ENCODE data around the gene MAT1A. TPM values are rescaled to one million over a fixed set of nuclear protein-coding genes. Genes with fewer than 3 reads are reported as not detected.

Gene MAT1A
- total RNA-seq, 1 donor from 2014 or later = not detected

- no peaks in the 10 kb centered on the region for H3K9me3 Mint-ChIP-seq
- intact Hi-C loops (cut with micrococcal nuclease) = no loop called here
- H3K27me3 Mint-ChIP-seq (ENCODE audit: insufficient read depth) = peaks cover 1% of the 10 kb centered on the region
- H3K4me1 Mint-ChIP-seq (ENCODE audit: low read depth) = no peaks in the 10 kb centered on the region
- H3K36me3 Mint-ChIP-seq (ENCODE audit: low read depth) = no peaks in the 10 kb centered on the region
- no peak overlapping the region for H3K4me3 Mint-ChIP-seq
- DNase-seq (ENCODE audit: low spot score) = no peak
- no peak overlapping the region for H3K27ac Mint-ChIP-seq
Measured at GRCh38 chr10:80279146-80279545, 10.3 kb downstream of the MAT1A start.

DNA sequence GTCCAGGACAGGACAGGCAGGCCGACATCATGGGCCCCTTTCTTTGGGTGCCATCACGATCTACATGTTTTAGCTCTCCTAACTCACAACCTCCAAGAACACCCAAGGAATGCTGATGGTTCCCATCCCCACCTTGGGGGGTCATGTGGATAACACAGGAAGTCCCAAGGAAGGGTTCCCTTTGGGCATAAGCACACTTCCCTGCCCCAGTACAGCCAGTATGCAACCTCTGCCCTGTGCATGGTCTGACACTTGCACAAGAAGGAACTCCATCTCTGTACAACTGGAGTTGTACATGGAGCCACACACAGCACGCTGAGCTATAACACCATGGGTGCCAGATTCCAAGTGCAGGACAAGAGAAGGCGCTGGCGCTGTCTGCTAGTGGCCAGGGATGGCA, 11.0 kb downstream of the MAT1A start:
- Mint-ChIP-seq H3K27me3 (ENCODE audit: insufficient read depth) (peaks cover 1% of the 10 kb centered on the region), H3K27ac (no peak overlapping the region), H3K36me3 (ENCODE audit: low read depth) (no peaks in the 10 kb centered on the region), H3K9me3 (no peaks in the 10 kb centered on the region), H3K4me3 (no peak overlapping the region), H3K4me1 (ENCODE audit: low read depth) (no peaks in the 10 kb centered on the region)
- no peak for DNase-seq (ENCODE audit: low spot score)
- intact Hi-C loops (cut with micrococcal nuclease) = no loop called here

- no peaks in the 10 kb centered on the region for H3K4me1 Mint-ChIP-seq (ENCODE audit: low read depth)
- intact Hi-C loops (cut with micrococcal nuclease) = no loop called here
- H3K27me3 Mint-ChIP-seq (ENCODE audit: insufficient read depth) = peaks cover 1% of the 10 kb centered on the region
- no peaks in the 10 kb centered on the region for H3K36me3 Mint-ChIP-seq (ENCODE audit: low read depth)
- no peak for DNase-seq (ENCODE audit: low spot score)
- no peak overlapping the region for H3K4me3 Mint-ChIP-seq
- no peak overlapping the region for H3K27ac Mint-ChIP-seq
- no peaks in the 10 kb centered on the region for H3K9me3 Mint-ChIP-seq
Measured at GRCh38 chr10:80277567-80278250, 11.7 kb downstream of the MAT1A start.

GRCh38 chr10:80277016-80277415, 12.4 kb downstream of the MAT1A start:
- DNase-seq (ENCODE audit: low spot score) = no peak
- H3K36me3 Mint-ChIP-seq (ENCODE audit: low read depth) = no peaks in the 10 kb centered on the region
- H3K4me1 Mint-ChIP-seq (ENCODE audit: low read depth) = no peaks in the 10 kb centered on the region
- intact Hi-C loops (cut with micrococcal nuclease) = no loop called here
- H3K9me3 Mint-ChIP-seq = no peaks in the 10 kb centered on the region
- peaks cover 1% of the 10 kb centered on the region for H3K27me3 Mint-ChIP-seq (ENCODE audit: insufficient read depth)
- no peak overlapping the region for H3K4me3 Mint-ChIP-seq
- H3K27ac Mint-ChIP-seq = no peak overlapping the region

DNA sequence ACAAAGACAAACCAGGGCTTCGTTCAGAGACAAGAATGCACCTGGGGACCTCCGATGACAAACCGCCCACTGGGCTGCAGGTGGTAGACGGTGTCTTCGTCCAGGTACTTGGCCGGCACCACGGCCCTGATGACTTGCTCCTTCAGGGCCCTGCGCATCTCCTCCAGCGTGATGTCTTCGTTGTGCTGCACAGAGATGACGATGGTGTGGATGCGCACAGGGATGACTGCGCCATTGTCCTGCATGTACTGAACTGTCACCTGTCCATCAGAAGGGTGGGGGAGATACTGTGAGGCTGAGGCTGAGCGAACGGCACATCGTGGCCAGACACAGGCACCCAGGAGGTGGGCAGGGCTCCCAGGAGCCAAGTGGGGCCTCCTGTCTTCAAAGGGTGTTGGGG, 13.1 kb downstream of the MAT1A start:
- intact Hi-C loops (cut with micrococcal nuclease) = no loop called here
- Mint-ChIP-seq H3K27ac (no peak overlapping the region), H3K9me3 (no peaks in the 10 kb centered on the region), H3K36me3 (ENCODE audit: low read depth) (no peaks in the 10 kb centered on the region), H3K4me1 (ENCODE audit: low read depth) (no peaks in the 10 kb centered on the region), H3K27me3 (ENCODE audit: insufficient read depth) (peaks cover 1% of the 10 kb centered on the region), H3K4me3 (no peak overlapping the region)
- DNase-seq (ENCODE audit: low spot score) = no peak

DNA sequence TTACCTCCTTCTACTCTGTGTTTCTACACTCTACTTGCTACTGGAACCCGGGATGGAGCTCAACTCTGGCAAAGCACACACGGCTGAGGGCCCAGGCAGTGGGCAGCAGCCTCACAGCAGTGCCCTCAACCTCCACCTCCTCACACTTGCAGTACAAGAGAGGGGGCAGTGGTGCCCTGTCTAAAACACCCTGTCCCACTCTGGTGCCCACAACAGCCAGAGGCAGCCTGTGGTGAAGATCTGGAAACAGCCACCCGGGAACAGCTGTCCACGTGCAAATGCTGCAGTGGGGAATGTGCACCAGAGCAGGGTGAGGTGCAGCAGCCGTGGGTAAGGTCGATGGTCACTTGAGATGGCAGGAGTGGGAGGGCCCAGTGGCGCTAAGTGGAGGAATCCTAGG, 13.7 kb downstream of the MAT1A start:
- Mint-ChIP-seq H3K27me3 (ENCODE audit: insufficient read depth) (peaks cover 1% of the 10 kb centered on the region), H3K27ac (no peak overlapping the region), H3K4me3 (no peak overlapping the region), H3K9me3 (no peaks in the 10 kb centered on the region), H3K4me1 (ENCODE audit: low read depth) (no peaks in the 10 kb centered on the region), H3K36me3 (ENCODE audit: low read depth) (no peaks in the 10 kb centered on the region)
- intact Hi-C loops (cut with micrococcal nuclease) = no loop called here
- no peak for DNase-seq (ENCODE audit: low spot score)

DNA sequence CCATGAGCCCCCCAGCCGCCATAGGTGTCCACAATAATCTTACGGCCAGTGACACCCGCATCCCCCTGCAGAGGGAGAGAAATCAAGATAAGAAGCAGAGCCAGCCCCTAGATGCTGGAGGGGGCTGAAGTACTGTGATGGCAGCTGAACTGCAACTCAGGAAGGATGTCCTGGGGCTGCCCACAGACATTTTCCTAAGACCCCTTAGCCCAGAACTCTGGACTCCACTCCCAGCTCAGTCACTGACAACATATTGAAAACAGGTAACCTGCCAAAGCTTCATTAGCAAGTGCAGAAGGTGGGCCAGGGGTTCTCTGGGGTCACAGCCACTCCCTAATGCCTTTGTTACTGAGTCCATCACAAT, 14.3 kb downstream of the MAT1A start:
- Mint-ChIP-seq H3K9me3 (no peaks in the 10 kb centered on the region), H3K4me3 (no peak overlapping the region), H3K27ac (no peak overlapping the region), H3K27me3 (ENCODE audit: insufficient read depth) (peaks cover 1% of the 10 kb centered on the region), H3K36me3 (ENCODE audit: low read depth) (no peaks in the 10 kb centered on the region), H3K4me1 (ENCODE audit: low read depth) (no peaks in the 10 kb centered on the region)
- intact Hi-C loops (cut with micrococcal nuclease) = no loop called here
- no peak for DNase-seq (ENCODE audit: low spot score)

GRCh38 chr10:80274396-80275134, 14.9 kb downstream of the MAT1A start:
- Mint-ChIP-seq H3K27ac (no peak overlapping the region), H3K36me3 (ENCODE audit: low read depth) (no peaks in the 10 kb centered on the region), H3K4me1 (ENCODE audit: low read depth) (no peaks in the 10 kb centered on the region), H3K4me3 (no peak overlapping the region), H3K9me3 (no peaks in the 10 kb centered on the region), H3K27me3 (ENCODE audit: insufficient read depth) (peaks cover 3% of the 10 kb centered on the region)
- intact Hi-C loops (cut with micrococcal nuclease) = no loop called here
- no peak for DNase-seq (ENCODE audit: low spot score)

DNA sequence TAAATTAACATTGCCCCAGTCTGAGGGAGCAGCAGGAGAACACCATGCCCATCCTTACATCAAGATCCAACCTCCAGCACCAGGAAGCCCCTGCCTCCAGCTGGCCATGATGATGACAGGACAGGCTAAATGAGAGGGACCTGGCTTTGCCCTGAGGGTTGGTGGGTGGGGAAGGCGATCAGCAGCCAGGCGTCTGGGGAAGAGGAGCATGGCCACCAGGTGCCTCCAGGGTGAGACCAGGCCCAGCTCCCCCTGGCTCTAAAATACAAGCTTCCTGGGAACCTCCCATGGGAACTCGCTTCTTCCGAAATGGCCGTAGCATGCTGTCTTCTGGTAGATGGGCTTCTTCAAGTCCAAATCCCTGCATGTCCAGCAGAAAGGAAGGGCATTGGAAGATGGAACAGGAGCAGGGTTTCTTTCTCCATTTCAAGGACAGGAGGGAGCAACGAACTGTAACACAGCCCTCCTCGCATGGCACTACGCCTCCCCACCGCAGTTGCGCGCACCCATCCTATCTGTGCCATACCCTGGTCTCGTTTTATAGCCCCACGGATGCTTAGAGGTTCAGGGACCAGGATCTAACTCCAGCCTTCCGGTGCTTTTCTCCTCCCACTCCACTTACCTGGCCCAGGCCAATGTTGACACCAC, 15.8 kb downstream of the MAT1A start:
- no peak overlapping the region for H3K4me3 Mint-ChIP-seq
- intact Hi-C loops (cut with micrococcal nuclease) = no loop called here

GRCh38 chr10:80272793-80273522, 16.5 kb downstream of the MAT1A start:
- H3K9me3 Mint-ChIP-seq = no peaks in the 10 kb centered on the region
- H3K4me3 Mint-ChIP-seq = no peak overlapping the region
- intact Hi-C loops (cut with micrococcal nuclease) = no loop called here

More for the DNA sequence above, 15.8 kb downstream of the MAT1A start:
- H3K4me1 Mint-ChIP-seq (ENCODE audit: low read depth) = no peaks in the 10 kb centered on the region
- no peak overlapping the region for H3K27ac Mint-ChIP-seq
- H3K36me3 Mint-ChIP-seq (ENCODE audit: low read depth) = no peaks in the 10 kb centered on the region
- no peaks in the 10 kb centered on the region for H3K9me3 Mint-ChIP-seq
- H3K27me3 Mint-ChIP-seq (ENCODE audit: insufficient read depth) = peaks cover 2% of the 10 kb centered on the region
- DNase-seq (ENCODE audit: low spot score) = no peak

GRCh38 chr10:80271416-80271815, 18.0 kb downstream of the MAT1A start:
- Mint-ChIP-seq H3K27ac (no peak overlapping the region), H3K27me3 (ENCODE audit: insufficient read depth) (peaks cover 2% of the 10 kb centered on the region), H3K9me3 (no peaks in the 10 kb centered on the region), H3K4me3 (no peak overlapping the region), H3K4me1 (ENCODE audit: low read depth) (no peaks in the 10 kb centered on the region), H3K36me3 (ENCODE audit: low read depth) (no peaks in the 10 kb centered on the region)
- no peak for DNase-seq (ENCODE audit: low spot score)
- intact Hi-C loops (cut with micrococcal nuclease) = no loop called here

More at GRCh38 chr10:80272793-80273522, 16.5 kb downstream of the MAT1A start:
- no peaks in the 10 kb centered on the region for H3K4me1 Mint-ChIP-seq (ENCODE audit: low read depth)
- DNase-seq (ENCODE audit: low spot score) = no peak
- no peaks in the 10 kb centered on the region for H3K36me3 Mint-ChIP-seq (ENCODE audit: low read depth)
- no peak overlapping the region for H3K27ac Mint-ChIP-seq
- H3K27me3 Mint-ChIP-seq (ENCODE audit: insufficient read depth) = peaks cover 2% of the 10 kb centered on the region

DNA sequence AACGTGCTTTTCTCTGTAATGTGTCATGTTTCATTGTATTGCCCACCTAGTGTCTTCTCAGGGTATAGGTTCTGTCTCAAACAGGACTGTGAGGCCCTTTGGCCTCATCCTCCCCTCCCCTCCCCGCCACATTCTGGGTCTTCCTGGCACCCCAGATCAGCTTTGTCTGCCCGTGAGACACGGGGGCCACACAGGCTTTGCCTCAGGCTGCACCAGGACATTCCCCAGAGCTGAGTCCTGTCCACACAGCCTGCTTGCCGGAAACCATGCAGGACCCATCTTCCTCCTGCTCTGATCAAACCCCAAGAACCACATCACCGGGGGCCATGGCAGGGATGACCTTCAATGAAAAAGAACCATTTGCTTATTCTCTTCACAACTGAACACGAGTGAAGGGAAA, 18.6 kb downstream of the MAT1A start:
- no peaks in the 10 kb centered on the region for H3K36me3 Mint-ChIP-seq (ENCODE audit: low read depth)
- intact Hi-C loops (cut with micrococcal nuclease) = no loop called here
- no peak overlapping the region for H3K27ac Mint-ChIP-seq
- peaks cover 2% of the 10 kb centered on the region for H3K27me3 Mint-ChIP-seq (ENCODE audit: insufficient read depth)
- DNase-seq (ENCODE audit: low spot score) = no peak
- H3K9me3 Mint-ChIP-seq = no peaks in the 10 kb centered on the region
- no peaks in the 10 kb centered on the region for H3K4me1 Mint-ChIP-seq (ENCODE audit: low read depth)
- H3K4me3 Mint-ChIP-seq = no peak overlapping the region
